Cardiac fibroblast (primary cell): ENCODE results near the gene CNPY2.
"Not testable (repeated sequence)": the region's sequence is repeated elsewhere in the genome, so short reads cannot be mapped to it uniquely, and the experiment has no call there.

Experiments
- DNase-seq, 2 donors: peaks; one replicate each; pipeline versions ENCODE4 v3.0.0 to v3.0.0-alpha.2; 2010; ENCODE audit warnings: low read depth in 2 of 2
- H3K4me3 ChIP-seq, 2 donors: replicated peaks in 1 of 2; 1 replicate in 1 of 2; 2 replicates in 1 of 2; pipeline ENCODE4 v1.5.1; 2011; ENCODE audit warnings: low read depth in 2 of 2, low read length in 2 of 2, mild to moderate bottlenecking in 2 of 2, moderate library complexity in 1 of 2
- CTCF ChIP-seq: IDR thresholded peaks from one replicate; pipeline ENCODE4 v1.5.1; 2011; ENCODE audit warnings: low read depth, mild to moderate bottlenecking, low read length, inconsistent platforms

The CNPY2 gene

GRCh38 chr12:56297400-56297799 lies 18.4 kb downstream of the CNPY2 start:
- H3K4me3 ChIP-seq: no peak overlapping the region
- peak in 1 of 2 donors; percentile 29 for DNase-seq
- no peak for TF ChIP-seq CTCF

- TF ChIP-seq CTCF: no peak
- DNase-seq: no peak
- H3K4me3 ChIP-seq: no peak overlapping the region
Measured at GRCh38 chr12:56296295-56296694, 19.5 kb downstream of the CNPY2 start.

GRCh38 chr12:56293795-56294194 lies 22.0 kb downstream of the CNPY2 start:
- TF ChIP-seq CTCF: no peak
- DNase-seq: no peak
- no peak overlapping the region for H3K4me3 ChIP-seq

DNA sequence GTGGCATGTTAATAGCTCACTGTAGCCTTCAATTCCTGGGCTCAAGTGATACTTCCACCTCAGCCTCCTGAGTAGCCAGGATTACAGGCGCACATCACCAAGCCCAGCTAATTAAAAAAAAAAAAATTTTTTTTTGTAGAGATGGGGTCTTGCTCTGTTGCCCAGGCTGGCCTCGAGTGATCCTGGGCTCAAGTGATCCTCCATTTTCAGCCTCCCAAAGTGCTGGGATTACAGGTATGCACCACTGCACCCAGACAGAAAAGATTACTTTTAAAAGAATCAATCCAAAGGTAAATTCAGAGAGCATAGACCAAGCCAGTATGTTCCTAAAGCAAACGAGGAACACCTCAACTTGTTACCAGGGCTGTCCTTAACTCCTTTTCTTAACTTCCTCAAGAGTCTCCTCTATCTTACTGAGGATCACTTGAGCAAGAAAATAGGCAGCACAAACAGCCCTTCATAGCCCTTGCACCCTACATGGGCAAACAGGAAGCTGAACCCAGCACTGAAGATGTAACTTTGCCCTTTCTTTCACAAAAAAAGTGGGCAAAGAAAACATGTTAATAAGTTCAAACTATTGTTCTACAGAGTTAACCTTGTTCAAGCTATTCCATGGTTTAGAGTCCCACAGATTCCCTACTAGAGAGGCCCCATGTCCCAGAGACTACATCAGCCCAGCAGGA lies 26.9 kb downstream of the CNPY2 start:
- no peak overlapping the region for H3K4me3 ChIP-seq
- no peak for DNase-seq
- no peak for TF ChIP-seq CTCF

GRCh38 chr12:56286044-56286830 lies 29.6 kb downstream of the CNPY2 start:
- DNase-seq: peak; percentile 30 to 47
- TF ChIP-seq CTCF: no peak
- no peak overlapping the region for H3K4me3 ChIP-seq

- not testable (repeated sequence) for H3K4me3 ChIP-seq, DNase-seq
Measured at GRCh38 chr12:56284263-56284662, 31.5 kb downstream of the CNPY2 start.

DNA sequence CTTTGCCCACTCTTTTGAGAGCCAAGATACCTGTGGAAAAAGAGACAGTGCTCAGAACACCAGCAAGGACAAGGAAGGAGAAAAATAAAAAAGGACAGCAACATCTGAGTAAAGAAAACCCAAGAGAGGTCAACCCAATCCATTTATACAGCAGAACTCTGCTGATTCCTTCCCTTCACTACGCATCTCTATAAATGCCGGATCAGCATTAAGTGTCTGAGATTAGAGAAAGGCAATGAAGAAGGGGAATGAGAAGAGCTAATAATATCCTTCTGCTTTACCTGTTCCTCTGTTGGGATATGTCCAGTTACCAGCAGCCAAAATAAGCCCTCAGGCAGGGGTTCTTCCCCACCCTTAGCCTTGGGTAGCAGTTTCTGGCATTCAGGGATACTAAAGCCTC lies 33.2 kb downstream of the CNPY2 start:
- no peak overlapping the region for H3K4me3 ChIP-seq
- no peak for DNase-seq
- TF ChIP-seq CTCF: no peak
